ENCODE measurements around the gene UBE2C.
"Not testable (repeated sequence)": the region's sequence is repeated elsewhere in the genome, so short reads cannot be mapped to it uniquely, and the experiment has no call there.

Gene UBE2C

DNA sequence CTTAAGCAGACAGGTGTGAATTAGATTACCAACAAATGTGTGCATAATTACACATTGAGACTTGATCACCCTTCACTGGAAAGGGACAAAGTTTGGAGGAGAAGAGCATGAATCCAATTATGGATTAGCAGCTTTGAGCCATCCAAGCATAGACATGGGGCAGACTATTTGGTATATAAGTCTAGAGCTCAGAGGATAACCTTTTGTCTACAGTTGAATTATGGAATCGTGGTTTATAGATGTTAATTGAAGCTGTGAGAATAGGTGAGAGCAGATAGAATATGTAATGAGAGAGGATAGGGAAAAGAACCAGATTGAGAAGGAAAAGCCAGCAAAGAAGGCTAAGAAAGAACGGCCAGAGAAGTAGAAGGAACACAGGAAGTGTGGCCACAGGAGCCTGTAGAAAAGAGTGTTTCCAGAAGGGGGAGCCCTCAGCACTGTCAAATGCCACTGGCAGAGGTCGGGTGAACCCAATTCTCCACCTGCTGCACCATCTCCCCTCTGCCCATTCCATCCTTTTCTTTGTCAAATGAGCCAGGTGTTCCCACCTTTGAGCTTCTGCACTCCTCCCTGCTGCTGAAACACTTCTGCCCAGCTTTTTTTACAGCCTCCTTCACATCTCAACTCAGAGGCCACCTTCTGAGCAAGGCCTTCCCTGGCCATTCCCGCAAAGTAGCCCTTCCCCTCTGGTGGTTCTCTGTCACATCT is 13.4 kb upstream of the UBE2C start:
- DNase-seq = peak in 1 of 2 experiments; percentile 76

DNA sequence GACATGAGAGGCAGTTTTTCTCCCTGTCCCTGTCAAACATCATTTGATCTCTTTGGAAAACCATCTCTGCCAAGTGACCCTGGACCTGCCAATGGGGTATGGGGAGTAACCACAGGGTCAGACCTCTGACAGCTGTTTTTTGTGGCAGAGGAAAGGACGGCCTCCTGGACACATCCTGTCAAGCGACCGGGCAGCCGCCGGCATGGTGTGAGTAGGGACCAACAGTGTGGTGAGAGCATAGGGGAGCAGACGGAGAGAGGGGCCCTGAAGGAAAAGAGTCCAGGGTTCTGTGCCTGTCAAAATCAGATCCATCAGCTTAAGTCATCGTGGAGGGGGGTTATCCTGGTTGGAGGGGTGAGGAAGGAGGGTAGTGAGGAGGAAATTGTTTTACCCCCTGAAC is 10.6 kb upstream of the UBE2C start:
- DNase-seq = no peak

DNA sequence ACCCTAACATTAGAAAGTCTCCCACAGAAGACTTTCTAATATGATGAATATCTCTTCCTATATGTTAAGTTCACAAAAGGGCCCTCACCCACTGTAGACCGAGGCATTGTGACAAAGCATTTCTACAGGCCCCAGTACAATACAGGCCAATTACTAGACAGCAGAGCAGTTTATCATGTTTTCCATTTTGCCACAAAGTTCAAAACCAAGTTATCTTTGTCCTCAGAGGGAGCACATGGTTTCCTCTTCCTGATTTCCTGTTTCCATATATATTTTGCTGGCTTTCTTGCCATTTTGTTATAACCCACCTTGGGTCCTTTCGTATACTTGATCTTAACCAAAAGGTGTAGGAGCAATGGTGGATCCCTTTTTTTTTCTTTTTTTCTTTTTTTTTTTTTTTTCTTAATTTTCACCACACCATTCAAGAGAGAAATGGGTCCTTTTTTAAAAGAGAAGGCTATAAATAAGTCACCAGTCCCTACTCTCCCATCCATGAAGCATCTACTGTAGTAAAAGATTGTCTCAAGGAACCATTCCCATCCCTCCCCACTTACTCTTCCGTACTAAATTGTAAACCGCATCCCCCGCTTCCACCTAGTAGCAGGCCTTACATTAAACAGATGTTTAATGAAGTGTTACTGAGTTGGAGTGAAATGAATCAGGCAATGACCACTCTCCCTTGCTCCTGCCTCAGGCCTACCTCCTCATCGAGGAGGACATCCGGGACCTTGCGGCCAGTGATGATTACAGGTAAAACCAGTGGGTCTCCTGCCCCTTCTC is 2.1 kb upstream of the UBE2C start:
- DNase-seq = no peak

DNA sequence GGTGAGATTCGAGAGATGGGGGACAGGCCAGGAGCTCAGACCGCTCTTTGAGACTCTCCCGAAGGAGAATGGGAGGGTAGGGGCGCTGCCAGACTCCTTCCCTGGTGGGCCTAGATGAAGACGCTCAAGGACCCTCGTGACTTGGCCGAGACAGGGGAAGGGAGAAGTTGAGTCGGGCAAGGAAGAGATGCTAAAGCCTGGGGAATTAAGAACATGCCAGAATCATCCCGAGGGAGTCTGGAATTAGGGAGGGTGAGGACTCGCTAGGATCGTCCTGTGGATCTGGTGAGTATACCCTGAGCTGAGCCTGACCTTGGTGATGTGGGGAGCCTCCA is 529 bp downstream of the UBE2C start:
- DNase-seq = no peak

DNA sequence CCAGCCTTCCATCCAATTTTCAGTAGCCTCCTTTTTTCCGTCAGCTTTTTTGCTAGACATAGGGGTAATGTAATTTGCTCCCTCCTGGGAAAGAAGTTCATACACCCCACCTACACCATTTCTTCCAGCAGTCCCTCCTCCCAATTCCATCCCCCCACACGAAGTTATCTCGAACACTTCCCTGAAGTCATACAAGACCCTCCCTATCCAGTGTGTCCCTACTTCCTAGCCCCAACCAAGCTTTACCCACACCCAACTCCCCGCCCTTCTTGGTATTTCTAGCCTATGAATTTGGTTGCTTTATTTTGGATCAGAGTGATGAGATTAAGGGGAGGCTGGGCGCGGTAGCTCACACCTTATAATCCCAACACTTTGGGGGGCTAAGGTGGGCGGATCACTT is 1.0 kb downstream of the UBE2C start:
- no peak for DNase-seq

DNA sequence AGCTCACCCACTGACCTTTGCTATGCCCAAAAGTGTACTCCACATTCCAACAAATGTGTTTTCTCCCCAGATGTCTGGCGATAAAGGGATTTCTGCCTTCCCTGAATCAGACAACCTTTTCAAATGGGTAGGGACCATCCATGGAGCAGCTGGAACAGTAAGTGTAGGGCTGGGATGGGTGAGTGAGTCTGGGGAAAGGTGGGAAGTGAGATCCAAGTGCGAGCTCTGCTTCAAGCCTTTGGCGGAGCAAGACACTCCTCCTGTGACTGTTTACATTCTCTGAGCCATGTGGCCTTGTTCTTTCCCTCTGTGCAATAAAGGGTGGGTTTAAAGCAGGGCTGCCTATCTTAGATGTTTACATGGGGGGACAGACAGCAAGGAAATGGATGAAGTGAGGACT is 1.9 kb downstream of the UBE2C start:
- no peak for DNase-seq

DNA sequence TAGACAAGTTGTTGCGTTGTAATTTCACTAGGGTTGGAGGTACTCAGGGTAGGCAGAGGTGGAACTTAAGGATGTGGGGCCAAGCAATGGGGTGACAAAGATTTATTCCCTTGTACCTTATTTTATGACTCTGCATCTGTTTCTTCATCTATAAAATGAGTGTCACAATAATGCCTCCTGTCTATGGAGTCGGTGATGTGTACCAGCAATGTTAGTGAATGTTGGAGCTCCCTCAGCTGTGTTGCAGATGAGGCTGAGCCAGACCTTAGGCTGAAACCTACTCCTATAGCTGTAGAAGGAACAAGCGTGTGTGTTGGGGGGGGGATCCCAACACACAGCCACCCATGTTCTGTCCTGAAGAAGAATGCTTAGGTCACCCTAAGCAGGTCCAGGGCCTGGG is 4.5 kb downstream of the UBE2C start:
- DNase-seq = no peak

DNA sequence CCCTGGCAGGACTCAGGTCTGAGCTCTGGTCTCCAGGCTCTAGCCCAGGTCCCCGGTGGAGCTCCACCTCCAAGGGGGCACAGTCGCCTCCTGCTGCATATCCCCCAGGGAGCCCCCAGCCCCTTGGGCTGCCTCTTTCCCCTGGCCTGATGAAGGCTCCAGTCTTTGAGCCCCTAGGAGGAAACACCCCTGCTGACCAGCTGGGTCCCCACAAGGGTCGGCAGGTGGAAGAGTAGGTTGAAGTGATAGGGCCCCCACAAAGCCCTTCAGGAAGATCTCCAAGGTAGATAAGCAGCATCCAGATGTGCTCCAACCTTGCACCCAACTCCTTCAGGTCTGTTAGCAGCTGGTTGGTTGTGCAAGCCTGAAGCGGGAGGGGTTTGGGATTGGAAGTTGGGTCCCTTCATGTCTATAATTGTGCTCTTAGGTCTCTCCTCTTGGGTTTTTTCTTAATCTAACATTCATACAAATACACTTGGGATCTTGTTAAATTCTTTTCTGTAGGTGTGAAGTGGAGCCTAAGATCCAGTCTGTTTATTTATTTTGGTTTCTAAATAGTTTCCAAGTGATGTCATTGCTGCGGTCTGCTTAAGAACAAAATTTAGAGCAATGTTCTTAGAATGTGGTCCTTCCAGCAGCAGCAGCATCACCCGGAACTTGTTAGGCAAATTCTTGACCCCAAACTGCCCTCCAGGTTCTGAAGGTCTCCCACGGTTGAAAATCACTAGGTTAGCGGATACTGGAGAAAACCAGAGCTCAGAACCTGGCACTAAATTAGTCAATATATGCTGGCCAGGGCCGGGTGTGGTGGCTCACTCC is 5.1 kb downstream of the UBE2C start:
- DNase-seq = no peak

DNA sequence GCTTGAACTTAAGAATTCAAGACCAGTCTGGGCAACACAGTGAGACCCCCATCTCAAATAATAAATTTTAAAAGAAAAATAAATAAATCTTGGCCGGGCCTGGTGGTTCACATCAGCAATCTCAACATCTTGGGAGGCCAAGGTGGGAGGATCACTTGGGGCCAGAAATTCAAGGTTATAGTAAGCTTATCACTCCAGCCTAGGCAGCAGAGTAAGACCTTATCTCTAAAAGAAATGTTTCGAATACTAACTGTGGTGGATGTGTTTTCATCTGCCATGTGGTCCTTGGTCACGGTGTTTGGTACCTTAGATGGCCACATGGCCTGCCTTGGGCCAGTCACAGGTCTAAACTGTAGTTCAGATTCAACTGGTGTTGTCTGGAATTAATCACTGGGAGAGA is 5.8 kb downstream of the UBE2C start:
- no peak for DNase-seq

DNA sequence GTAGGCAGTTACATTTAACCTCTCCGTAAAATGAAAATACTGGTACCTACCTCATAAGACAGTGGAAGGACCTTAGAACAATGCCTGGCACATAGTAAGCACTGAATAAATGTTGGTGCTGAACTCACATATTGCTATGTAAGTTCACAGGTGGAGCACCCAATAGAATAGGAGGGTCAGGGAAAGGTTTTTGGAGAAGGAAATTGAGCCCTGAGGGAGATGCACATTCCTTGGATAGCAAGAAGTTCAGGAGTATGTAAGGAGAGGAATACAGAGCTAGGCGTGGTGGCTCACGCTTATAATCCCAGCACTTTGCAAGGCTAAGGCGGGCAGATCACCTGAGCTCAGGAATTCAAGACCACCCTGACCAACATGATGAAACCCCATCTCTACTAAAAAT is 7.0 kb downstream of the UBE2C start:
- no peak for DNase-seq

DNA sequence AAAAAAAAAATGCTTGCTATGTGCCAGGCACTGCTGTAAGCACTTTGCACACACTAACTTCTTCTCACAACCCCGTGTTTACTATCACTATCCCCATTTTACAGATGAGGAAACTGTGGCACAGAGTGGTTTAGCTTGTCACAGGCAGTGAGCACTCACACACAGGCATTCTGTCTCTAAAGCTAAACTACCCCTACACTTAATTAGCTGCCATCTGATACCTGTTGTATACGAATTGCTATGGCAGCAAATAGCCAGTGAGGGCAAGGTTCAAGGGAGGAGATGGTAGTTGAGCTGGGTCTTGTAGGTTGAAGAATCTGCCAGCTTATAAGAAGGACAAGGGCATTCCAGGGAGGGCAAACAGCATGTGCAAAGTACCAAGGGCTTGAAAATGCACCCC is 9.5 kb downstream of the UBE2C start:
- DNase-seq = peak; percentile 30 to 39

- DNase-seq = peak; percentile 22 to 86
Observed at GRCh38 chr20:45822857-45823256, 10.4 kb downstream of the UBE2C start.

GRCh38 chr20:45823949-45824835 is 11.7 kb downstream of the UBE2C start:
- peak in 1 of 2 experiments; percentile 67 for DNase-seq

DNA sequence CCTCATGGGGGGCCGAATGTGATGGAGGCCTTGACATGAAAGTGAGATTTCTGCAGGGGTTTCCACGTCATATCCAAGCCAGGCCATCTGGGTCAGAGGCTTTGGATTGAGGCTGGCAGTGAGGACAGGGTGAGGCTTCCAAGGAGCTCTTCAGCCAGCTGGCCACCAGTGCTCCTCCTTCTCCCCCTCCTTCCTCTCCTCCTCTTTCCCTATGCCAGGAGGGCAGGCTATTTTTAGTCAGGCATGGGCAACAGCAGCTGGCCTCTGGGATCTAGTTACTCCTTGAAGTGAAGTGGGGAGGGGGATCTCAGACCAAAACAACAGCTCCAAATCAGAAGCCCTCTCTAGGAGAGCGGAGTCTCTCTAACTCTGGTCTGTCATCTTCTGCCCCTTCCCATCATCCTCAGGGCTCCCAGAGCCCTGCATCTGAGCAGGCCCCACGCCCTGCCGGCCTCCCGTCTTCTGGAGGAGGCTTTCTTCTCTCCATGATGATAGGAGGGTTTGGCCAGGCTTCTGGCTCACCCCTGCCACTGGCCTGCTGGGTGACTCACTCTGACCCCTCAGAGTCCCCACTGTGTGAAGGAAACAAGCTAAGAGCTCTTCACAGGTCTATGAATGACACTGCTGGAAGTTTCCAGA is 14.1 kb downstream of the UBE2C start:
- DNase-seq = no peak

DNA sequence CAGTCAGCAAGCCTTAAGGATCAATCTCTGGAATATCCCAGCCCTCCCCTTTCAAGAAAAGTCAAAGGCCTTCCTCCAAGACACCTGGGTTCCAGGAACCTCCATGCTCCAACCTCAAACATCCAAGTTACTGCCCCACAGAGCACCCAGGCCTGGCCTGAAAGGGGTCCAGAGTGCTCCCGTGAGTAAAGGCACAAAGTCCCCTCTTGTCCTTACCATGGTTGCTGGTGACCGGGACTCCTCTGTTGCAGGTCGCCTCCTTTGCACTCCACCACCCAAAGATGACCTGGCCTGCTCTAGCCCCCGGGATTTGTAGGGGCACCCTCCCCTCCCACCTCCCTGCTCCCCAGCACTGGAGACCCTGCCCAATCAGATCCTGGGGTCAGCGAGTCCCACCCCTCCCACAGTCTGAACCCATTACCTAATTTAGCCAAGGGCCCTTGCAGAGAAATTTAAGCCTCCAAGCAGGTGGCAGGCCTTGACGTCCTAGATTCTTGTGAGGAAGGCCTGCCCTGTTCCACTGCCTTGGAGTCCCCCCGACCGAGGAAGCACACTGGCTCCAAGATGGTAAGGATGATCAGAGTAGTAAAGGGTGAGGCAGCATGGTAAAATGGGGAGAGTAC is 14.7 kb downstream of the UBE2C start, which contains the start of gene TNNC2:
TSS of gene TNNC2 (minus strand) at position 283 of the 623 bp plus-strand sequence. CDS start at position 219, 64 bp downstream.
- DNase-seq = no peak

DNA sequence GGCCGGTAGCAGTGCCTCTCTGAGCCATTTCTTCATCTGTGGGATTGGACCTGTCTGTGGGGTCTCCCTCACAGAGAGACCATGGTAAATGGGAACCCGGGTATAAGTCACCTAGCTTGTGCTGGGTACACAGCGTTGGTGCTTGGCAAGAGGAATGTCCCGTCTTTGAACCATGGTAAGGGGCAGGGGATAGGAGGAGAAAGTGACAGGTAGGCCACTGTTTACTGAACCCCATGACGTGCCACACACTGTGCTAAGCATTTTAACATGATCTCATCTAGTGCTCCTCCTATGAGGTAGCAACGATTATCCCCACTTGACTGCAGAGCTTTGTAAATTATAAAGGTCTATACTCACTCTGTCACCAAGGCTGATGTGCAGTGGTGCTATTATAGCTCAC is 15.3 kb downstream of the UBE2C start:
- no peak for DNase-seq

GRCh38 chr20:45828589-45828988 is 16.1 kb downstream of the UBE2C start:
- DNase-seq = no peak

- DNase-seq = not testable (repeated sequence)
Observed at GRCh38 chr20:45829673-45830106, 17.2 kb downstream of the UBE2C start.

DNA sequence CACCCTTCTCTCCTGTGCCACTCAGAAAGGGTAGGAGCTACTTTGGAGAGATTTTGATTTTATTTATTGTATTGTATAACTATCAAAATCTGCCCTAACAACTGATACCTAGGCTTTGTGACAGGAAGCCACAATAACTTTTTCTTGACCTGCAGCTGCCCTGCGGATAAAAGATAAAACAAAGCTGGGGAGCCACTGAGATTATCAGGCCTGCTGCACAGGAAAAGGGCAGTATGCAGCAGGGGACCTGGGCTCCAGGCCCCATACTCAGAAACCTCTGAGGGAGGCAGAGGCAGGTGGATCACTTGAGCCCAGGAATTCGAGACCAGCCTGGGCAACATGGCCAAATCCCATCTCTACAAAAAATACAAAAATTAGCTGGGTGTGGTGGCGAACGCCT is 20.2 kb downstream of the UBE2C start:
- DNase-seq = no peak

- DNase-seq = peak; percentile 53 to 88
Observed at GRCh38 chr20:45833030-45833882, 20.8 kb downstream of the UBE2C start, which contains the start of gene SNX21. Gene SNX21 (plus strand): TSS chr20:45833799. CDS start chr20:45833920, 121 bp downstream.

Data from NCI-H526 (cell line).